Right forelimb (tissue), 1 donor: Measurements from ENCODE around the gene INAVA.
"Not testable (repeated sequence)": the region's sequence is repeated elsewhere in the genome, so short reads cannot be mapped to it uniquely, and the experiment has no call there.

Source experiments
- DNase-seq: peaks from one replicate; pipeline ENCODE4 v3.0.0-alpha.2; 2018

The INAVA gene

DNA sequence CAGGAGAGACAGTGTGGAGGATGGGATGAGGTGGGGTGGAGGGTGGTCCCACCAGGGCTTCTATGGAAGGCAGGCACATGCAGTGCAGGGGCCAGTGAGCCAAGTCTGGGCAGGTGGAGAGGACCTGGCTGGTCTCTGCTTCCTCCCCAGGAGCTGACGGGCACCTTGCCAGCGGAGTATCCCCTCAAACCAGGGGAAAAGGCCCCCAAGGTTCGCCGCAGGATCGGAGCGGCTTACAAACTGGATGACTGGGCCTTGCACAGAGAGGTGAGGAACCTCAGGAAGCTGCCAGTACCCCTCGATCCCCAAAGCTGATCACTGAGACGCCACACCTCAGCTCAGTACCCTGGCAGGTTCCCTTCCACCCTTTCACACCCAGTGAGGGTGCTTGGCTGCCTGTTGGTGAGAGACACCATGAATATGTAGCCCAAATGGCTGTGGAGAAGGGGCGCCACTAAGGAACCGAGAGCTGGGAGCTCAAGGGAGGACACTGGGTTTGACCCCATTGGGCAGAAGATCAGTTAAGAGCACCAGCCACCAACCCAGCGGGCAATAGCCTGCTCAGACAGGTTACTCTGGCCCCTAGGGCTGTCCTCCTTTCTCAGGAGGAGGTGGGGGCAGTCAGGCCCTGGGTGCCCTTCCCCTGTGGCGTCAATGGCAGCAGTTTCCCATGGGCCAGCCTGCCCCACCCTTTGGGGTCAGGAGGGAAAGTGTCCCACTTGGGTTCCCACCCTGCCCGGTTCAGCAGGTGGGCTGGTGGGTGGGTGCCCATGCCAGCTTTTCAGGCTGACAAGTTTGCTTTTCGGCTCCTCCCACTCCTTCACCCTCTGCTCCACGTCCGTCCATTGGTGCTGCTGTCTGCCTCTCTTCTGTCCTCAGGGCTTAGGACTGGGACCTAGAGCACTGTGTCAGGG lies 5.5 kb downstream of the INAVA start:
- no peak for DNase-seq

GRCh38 chr1:200900877-200901276 lies 6.2 kb downstream of the INAVA start:
- no peak for DNase-seq

- DNase-seq, result no peak
Observed at GRCh38 chr1:200901350-200901749, 6.7 kb downstream of the INAVA start.

DNA sequence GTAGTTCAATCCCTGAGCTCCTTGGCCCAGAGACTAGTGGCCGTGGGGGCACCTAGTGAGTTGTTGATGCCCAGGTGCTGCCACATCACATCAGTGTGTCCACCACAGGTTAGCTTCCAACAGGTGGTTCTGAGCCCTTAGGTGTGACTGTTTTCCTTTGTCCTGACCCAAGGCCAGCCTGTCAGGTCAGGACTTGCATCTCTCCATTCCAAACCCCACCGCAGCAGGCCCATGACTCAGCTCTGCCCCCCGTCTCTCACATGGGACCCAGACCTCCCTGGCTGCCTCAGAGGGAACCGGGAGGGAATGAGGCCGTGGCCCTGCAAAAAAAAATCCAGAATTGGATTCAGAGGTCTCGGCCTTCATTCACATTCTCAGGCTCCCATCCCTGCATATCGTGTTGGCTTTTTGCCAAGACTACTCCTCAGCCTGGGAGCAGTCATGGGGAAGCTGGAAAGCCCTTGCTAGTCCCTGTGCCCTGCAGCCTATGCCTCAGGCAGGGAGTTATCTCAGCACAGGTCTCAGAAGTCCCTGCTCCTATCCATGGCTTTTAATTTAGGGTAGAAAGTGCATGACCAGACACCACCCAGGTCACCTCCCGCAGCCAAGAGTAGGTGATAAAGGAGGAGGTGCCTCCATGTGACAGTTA lies 7.2 kb downstream of the INAVA start:
- DNase-seq, result no peak

DNA sequence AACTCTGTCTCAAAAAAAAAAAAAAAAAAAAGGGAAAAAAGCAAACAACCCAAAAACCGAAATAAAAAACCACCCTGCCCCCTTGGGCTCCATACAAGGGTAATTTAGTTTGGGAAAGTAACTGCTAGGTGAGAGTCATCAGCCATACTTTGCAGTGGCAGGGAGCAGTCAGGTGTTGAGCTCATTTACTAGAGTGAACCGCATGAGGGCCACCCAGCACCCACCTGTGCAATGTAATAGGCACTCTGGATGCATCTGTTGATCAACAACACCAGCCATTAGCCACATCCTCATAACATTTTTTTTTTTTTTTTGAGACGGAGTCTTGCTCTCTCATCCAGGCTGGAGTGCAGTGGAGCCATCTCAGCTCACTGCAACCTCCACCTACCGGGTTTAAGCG lies 9.1 kb downstream of the INAVA start:
- no peak for DNase-seq

DNA sequence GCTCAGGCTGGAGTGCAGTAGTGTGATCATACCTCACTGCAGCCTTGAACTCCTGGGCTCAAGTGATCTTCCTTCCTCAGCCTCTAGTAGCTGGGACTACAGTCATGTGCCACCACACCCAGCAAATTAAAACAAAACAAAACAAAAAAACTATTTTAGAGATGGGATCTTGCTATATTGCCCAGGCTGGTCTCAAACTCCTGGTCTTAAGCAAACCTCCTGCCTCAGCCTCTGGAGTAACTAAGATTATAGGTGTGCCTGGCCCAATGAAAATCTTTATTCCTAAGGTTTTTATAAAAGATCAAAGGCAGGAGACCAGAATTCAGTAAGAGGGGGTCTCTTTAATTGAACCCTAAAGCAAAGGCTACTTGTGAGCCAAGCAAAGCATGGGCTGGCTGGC lies 10.1 kb downstream of the INAVA start:
- DNase-seq, result no peak

DNA sequence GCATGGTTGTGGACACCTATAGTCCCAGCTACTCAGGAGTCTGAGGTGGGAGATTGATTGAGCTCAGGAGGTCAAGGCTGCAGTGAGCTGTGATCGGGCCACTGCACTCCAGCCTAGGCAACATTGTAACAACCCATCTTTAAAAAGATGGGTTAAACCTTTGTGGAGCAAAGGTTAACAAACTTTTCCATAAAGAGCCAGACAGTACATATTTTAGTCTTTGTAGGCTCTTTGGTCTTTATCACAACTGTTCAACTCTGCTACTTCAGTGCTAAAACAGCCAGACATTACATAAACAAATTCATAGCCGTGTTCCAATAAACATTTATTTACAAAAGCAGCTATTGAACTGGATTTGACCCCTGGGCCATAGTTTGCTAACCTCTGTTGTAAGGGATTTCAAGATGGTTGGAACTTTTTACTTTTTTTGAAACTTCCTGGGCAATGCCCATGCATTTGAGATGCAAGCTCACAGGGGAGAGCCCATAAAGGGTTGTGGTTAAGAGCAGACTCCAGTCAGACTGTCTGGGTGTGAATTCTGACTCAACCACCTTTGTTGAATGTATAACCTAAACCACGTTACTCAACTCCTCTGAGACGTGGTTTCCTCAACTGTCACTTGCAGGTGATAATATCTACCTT lies 10.8 kb downstream of the INAVA start:
- DNase-seq, result no peak

GRCh38 chr1:200906491-200906890 lies 11.8 kb downstream of the INAVA start:
- DNase-seq, result no peak

DNA sequence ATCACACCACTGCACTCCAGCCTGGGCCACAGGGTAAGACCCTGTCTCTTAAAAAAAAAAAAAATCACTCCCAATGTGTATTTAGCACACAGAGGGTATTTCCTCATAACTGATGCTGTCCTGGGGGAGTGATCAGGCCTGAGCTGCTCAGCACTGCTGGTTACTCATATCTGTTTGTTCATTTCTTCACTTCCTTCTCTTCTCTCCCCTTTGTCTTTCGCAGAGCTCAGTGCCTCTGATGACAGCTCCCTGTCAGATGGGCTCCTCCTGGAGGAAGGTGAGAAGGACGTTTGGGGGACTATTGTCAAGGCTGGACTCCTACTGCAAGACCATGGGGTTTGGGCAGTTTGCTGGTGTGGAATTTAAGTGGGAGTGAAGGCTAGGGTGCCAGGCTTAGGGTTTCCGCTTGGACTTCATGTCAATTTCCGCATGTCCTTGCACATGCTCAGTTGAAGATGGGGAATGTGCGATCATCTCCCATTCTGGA lies 13.0 kb downstream of the INAVA start:
- DNase-seq, result no peak

DNA sequence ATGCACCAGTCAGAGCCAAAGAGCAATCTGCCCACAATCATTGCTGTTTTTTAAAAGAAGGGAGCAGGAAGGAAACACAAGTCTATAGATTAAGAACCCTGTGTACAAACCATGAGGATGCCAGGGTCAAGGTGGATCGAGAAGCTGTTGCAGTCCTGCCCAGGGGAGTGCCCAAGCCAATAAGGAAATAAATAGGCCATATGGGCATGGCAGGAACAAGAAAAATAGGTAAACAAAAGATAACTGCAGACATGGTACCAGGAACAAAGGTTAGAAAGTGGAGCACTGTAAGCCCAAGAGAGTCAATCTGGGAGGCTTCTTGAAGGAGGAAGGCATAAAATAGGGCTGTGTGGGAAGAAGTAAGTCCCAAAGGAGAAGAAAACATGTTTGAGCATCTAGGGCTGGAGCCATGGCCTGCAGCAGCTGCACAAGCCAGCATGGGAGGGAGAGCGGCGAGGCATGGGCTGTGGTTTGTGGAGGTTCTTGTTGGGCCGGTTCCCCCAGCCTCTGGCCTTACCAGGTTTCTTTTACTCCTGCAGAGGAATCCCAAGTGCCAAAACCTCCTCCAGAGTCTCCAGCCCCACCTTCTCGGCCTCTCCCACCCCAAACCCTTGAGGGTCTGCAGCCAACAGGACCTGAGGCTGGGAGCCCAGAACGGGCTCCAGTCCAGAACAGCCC lies 13.6 kb downstream of the INAVA start:
- DNase-seq, result no peak

- no peak for DNase-seq
Observed at GRCh38 chr1:200909071-200909470, 14.4 kb downstream of the INAVA start.

DNA sequence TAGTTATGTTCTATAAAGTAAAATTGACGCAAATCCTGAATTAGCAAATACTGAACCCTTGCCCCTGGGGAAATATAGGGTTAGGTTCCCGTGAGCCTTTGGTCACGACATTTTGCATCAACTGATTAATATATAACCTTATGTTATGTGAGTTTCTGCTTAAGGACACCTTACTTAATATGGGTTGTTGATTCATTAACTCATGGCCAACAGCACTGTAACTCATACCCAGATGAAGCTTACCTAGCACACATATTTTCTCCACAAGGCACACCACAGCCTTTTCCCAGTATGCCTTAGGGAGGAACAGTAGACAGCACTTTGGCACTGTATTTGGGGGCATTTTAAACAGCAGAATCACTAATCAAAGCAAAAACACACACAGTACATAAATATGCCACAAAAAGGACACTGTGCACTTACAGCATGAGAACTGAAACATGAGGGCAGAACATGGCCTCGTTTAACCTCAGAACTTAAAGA lies 15.1 kb downstream of the INAVA start:
- no peak for DNase-seq

- no peak for DNase-seq
Observed at GRCh38 chr1:200911361-200911760, 16.7 kb downstream of the INAVA start.

DNA sequence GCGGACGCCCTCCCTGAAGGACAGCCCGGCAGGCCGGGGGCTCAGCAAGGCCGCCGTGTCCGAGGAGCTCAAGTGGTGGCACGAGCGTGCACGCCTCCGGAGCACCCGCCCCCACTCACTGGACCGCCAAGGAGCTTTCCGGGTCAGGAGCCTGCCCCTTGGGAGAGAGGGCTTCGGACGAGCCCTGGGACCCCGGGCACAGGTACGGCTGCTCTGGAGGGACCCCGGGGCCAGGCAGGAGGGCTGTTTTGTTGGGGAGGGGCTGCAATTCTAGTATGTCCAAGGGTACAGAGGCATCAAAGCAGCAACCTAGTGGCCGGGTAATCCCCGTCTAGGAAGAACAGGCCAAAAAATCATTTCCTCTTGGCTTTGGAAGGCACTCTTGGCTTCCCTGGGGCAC lies 17.2 kb downstream of the INAVA start:
- not testable (repeated sequence) for DNase-seq

DNA sequence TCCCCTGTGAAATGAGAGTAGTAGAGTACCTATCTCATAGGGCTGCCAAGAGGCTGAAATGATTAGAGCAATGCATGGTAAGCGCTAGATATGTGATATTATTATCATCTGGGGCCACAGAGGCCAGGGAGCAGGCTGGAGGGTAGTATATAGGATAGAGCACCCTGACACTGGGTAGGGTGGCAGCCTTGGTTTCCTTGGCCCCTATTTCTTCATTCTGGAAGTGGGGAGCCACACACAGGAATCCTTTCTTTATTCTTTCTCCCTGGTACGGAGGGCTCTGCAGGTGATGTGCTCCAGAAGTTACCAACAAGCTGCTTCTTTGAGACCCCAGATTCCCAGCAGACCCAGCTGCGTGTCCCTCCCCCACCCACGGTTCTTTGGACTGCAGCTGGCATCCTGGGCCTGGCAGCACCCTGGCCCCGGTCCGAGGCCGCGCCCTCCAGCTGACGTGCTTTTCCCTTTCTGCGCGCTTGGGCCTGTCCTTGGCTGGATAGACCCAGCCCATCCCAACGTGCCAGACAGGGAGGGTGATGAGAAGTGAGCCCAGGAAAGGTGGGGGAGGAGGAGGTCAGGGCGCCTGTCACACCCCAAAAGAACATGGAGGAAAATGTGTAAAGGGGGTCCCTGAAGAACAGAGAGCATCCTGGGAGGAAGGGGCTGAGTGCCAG lies 18.2 kb downstream of the INAVA start:
- DNase-seq, result no peak

GRCh38 chr1:200916152-200916551 lies 21.5 kb downstream of the INAVA start:
- no peak for DNase-seq

DNA sequence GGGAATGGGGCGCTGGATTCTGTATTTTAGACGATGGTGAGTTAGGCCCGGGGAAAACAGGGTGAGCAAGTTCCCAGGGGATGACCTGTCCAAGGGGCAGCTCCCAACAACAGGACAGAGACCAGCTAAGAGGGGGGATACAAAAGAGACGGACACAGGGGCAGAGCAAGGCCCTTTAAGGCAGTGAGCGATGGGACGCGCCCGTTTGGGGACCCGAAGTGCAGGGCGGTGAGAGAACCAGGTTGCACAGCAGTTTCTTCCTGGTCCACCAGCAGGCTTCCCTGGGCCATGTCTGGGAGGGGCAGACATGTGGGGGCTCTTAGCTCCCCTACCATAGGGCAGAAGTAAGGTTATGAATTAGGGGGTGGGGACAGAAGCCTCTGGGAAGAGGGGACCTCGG lies 22.0 kb downstream of the INAVA start:
- DNase-seq, result no peak

DNA sequence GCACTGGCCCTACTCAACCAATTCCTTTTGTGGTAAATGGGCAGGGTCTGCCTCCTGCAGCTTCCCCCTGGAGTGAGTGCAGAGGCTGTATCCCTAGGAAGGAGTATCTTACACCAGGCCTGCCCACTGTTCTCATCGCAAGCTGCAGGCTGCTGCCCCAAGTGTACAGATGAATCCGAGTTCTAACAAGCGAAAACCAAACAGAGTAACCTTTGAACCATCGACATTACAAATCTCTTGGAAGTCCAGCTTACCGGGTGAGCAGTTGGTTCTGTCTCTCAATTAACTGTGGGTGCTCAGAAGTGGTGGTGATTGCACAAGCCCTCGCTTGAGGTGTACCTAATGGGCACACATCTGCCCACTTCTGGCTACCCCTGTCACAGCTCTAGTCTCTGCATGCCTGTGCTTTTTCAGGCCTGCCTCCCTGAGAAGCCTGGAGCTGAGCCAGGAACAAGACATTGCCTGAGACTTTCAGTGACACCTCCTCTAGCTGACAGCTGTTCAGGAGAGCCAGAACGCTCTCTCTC lies 22.7 kb downstream of the INAVA start:
- DNase-seq, result no peak

GRCh38 chr1:200918006-200918405 lies 23.3 kb downstream of the INAVA start:
- no peak for DNase-seq

DNA sequence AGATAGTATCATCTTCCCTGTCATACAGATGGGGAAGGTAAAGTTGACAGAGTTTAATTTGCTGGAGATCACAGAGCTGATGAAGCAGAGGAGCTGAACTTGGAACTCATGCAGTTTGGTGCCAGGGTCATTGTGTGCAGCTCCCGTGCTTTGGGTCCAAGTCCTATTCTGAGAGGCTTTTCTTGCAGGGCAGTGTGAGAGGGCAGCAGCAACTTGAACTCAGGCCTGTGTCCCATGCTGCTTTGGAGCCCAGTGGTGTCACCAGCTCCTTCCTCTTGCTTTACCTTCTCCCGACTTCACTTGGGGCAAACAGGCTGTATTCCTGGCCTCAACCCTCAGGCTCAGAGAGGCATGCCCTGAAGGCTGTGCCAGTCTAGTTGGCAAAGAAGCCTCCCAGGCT lies 24.7 kb downstream of the INAVA start:
- no peak for DNase-seq

GRCh38 chr1:200921571-200922110 lies 26.9 kb downstream of the INAVA start:
- no peak for DNase-seq

DNA sequence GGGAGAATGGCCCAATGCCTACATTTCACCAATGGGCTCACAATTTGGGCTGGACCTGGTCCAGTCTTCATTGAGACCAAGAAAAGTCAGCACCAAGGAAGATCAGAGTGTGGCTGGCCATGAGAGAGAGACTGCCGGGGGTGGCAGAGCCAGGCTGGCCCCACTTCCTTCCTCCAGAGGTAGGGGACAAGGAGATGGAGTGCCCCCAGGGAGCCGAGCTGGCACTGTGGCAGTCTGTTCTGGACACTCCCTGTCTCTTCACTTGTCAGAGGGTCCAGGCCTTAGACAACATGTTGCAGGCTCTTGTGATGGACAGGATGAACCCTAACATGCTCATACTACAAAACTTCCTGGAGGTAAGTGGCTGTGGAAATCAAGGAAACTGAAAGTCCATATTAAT lies 27.7 kb downstream of the INAVA start:
- no peak for DNase-seq
